HCT116 (cell line): ENCODE measurements around the gene FAM111A.

Experiments used
- CEBPB ChIP-seq: IDR thresholded peaks from 2 replicates; pipeline ENCODE4 v1.6.1; 2012; ENCODE audit warnings: low read depth
- EGR1 ChIP-seq: IDR thresholded peaks from 2 replicates; pipeline ENCODE4 v1.6.1; 2012; ENCODE audit warnings: low read depth
- EZH2 ChIP-seq: fragments of 200-600 bp; sonication (generic); IDR thresholded peaks from 2 replicates; pipeline ENCODE4 v1.6.1; 2017; ENCODE audit warnings: antibody characterized with exemption, mixed run types
- EZH2phosphoT487 ChIP-seq: fragments of 200-600 bp; IDR thresholded peaks from 2 replicates; pipeline ENCODE4 v1.6.1; 2018; ENCODE audit warnings: antibody characterized with exemption, borderline replicate concordance
- POLR2A ChIP-seq: IDR thresholded peaks from 2 replicates; pipeline ENCODE4 v1.7.0; 2011; ENCODE audit warnings: borderline replicate concordance; ENCODE audit not compliant: insufficient read depth, insufficient read length; ENCODE audit errors: extremely low read depth
- POLR2AphosphoS5 ChIP-seq: IDR thresholded peaks from 2 replicates; pipeline ENCODE4 v1.6.1; 2011; ENCODE audit warnings: mild to moderate bottlenecking, low read depth, low read length, moderate library complexity
- RAD21 ChIP-seq: IDR thresholded peaks from 2 replicates; pipeline ENCODE4 v1.6.1; 2012; ENCODE audit warnings: low read depth, mild to moderate bottlenecking
- YY1 ChIP-seq: IDR thresholded peaks from 2 replicates; pipeline ENCODE4 v1.6.1; 2011; ENCODE audit warnings: low read length, low read depth, moderate library complexity, mild to moderate bottlenecking; ENCODE audit not compliant: insufficient replicate concordance; ENCODE audit errors: extremely low read depth
- TF ChIP-seq, protein P1 (sequence below), 3 experiments: fragments of 200-600 bp in 1 of 3; sonication (generic) in 1 of 3; IDR thresholded peaks in 2 of 3; conservative IDR thresholded peaks in 1 of 3; 2 replicates each; pipeline ENCODE4 v1.5.1; 2012 to 2017; ENCODE audit warnings: low read depth in 2 of 3, low read length in 2 of 3, antibody characterized with exemption in 1 of 3, borderline replicate concordance in 1 of 3, control low read depth in 1 of 3, mild to moderate bottlenecking in 1 of 3, mixed read lengths in 1 of 3, mixed run types in 1 of 3, moderate library complexity in 1 of 3; ENCODE audit not compliant: insufficient read depth in 1 of 3
- TF ChIP-seq, protein P2 (sequence below): IDR thresholded peaks from 2 replicates; pipeline ENCODE4 v1.6.1; 2012; ENCODE audit warnings: low read depth
- TF ChIP-seq, protein P3 (sequence below): IDR thresholded peaks from 2 replicates; pipeline ENCODE4 v1.6.1; 2012

DNA sequence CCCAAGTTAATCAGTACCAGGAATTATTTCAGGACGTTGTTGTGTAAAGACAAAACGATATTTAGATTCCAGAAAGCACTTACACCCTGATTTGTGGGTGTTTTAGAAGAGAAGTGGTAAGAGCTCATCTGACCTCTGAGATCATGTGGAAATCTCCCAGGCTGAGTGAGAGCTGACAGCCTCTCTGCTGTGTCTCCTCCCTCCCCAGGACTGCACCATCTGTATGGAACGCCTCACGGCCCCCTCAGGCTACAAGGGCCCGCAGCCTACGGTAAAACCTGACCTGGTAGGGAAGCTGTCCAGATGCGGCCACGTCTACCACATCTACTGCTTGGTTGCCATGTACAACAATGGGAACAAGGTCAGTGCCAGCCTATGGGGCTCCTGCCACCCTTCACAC, 49.2 kb downstream of the FAM111A start:
- no peak for TF ChIP-seq POLR2A
- TF ChIP-seq, protein P1, sequence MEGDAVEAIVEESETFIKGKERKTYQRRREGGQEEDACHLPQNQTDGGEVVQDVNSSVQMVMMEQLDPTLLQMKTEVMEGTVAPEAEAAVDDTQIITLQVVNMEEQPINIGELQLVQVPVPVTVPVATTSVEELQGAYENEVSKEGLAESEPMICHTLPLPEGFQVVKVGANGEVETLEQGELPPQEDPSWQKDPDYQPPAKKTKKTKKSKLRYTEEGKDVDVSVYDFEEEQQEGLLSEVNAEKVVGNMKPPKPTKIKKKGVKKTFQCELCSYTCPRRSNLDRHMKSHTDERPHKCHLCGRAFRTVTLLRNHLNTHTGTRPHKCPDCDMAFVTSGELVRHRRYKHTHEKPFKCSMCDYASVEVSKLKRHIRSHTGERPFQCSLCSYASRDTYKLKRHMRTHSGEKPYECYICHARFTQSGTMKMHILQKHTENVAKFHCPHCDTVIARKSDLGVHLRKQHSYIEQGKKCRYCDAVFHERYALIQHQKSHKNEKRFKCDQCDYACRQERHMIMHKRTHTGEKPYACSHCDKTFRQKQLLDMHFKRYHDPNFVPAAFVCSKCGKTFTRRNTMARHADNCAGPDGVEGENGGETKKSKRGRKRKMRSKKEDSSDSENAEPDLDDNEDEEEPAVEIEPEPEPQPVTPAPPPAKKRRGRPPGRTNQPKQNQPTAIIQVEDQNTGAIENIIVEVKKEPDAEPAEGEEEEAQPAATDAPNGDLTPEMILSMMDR (IDR thresholded peaks at IDR 0.05 in 2 of 3, conservative IDR thresholded peaks at IDR 0.05 in 1 of 3; ENCODE audit: borderline replicate concordance in 1 of 3, insufficient read depth in 1 of 3, low read depth in 2 of 3, low read length in 2 of 3) = no peak
- no peak for TF ChIP-seq EZH2
- TF ChIP-seq RAD21 = no peak
- TF ChIP-seq, protein P2, sequence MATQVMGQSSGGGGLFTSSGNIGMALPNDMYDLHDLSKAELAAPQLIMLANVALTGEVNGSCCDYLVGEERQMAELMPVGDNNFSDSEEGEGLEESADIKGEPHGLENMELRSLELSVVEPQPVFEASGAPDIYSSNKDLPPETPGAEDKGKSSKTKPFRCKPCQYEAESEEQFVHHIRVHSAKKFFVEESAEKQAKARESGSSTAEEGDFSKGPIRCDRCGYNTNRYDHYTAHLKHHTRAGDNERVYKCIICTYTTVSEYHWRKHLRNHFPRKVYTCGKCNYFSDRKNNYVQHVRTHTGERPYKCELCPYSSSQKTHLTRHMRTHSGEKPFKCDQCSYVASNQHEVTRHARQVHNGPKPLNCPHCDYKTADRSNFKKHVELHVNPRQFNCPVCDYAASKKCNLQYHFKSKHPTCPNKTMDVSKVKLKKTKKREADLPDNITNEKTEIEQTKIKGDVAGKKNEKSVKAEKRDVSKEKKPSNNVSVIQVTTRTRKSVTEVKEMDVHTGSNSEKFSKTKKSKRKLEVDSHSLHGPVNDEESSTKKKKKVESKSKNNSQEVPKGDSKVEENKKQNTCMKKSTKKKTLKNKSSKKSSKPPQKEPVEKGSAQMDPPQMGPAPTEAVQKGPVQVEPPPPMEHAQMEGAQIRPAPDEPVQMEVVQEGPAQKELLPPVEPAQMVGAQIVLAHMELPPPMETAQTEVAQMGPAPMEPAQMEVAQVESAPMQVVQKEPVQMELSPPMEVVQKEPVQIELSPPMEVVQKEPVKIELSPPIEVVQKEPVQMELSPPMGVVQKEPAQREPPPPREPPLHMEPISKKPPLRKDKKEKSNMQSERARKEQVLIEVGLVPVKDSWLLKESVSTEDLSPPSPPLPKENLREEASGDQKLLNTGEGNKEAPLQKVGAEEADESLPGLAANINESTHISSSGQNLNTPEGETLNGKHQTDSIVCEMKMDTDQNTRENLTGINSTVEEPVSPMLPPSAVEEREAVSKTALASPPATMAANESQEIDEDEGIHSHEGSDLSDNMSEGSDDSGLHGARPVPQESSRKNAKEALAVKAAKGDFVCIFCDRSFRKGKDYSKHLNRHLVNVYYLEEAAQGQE = no peak
- TF ChIP-seq EGR1 = no peak
- TF ChIP-seq POLR2AphosphoS5 = no peak
- TF ChIP-seq YY1 = no peak
- TF ChIP-seq CEBPB = no peak
- TF ChIP-seq EZH2phosphoT487 = no peak
- TF ChIP-seq, protein P3, sequence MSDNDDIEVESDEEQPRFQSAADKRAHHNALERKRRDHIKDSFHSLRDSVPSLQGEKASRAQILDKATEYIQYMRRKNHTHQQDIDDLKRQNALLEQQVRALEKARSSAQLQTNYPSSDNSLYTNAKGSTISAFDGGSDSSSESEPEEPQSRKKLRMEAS = no peak
